Thyroid gland (tissue), 4 donors: ENCODE results near the gene RIMS3.

Source experiments
- POLR2A ChIP-seq, 2 donors: fragments of 450-650 bp; IDR thresholded peaks; one replicate each; pipeline ENCODE4 v1.6.1; 2017; ENCODE audit warnings: antibody characterized with exemption in 2 of 2, mild to moderate bottlenecking in 2 of 2, moderate library complexity in 1 of 2
- TF ChIP-seq, protein P1 (sequence below), 6 experiments: fragments of 200-600 bp in 3 of 6; fragments of 450-650 bp in 3 of 6; sonication (generic) in 3 of 6; IDR thresholded peaks; one replicate each; pipeline ENCODE4 v1.5.1; 2016 to 2019; ENCODE audit warnings: antibody characterized with exemption in 6 of 6, mild to moderate bottlenecking in 2 of 6, inconsistent platforms in 1 of 6, moderate library complexity in 1 of 6

DNA sequence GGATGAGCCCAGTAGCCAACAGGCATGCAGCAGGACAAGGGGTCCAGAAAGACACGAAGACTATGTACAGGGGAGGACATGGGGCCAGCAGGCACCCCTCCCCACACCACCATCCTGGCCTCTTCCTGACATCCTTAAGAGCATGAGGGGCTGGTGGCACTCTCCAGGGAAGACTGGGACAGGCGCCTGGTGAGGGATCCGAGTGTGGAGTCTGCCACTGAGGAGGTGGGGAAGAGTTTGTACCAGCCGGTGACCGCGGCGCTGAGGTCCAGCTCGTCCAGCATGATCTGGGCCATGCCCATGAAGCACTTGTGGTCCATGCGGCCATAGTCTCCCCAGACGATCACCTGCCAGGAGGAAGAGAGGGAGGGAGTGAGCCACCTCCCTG, 39.1 kb downstream of the RIMS3 start:
- TF ChIP-seq, protein P1, sequence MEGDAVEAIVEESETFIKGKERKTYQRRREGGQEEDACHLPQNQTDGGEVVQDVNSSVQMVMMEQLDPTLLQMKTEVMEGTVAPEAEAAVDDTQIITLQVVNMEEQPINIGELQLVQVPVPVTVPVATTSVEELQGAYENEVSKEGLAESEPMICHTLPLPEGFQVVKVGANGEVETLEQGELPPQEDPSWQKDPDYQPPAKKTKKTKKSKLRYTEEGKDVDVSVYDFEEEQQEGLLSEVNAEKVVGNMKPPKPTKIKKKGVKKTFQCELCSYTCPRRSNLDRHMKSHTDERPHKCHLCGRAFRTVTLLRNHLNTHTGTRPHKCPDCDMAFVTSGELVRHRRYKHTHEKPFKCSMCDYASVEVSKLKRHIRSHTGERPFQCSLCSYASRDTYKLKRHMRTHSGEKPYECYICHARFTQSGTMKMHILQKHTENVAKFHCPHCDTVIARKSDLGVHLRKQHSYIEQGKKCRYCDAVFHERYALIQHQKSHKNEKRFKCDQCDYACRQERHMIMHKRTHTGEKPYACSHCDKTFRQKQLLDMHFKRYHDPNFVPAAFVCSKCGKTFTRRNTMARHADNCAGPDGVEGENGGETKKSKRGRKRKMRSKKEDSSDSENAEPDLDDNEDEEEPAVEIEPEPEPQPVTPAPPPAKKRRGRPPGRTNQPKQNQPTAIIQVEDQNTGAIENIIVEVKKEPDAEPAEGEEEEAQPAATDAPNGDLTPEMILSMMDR (IDR thresholded peaks at IDR 0.05) = no peak
- TF ChIP-seq POLR2A (IDR thresholded peaks at IDR 0.05) = no peak
